NCI-H2227 treated with DMSO at 0.1 percent for 48 hours (cell line): ENCODE results near the gene GOLGA7B.
A peak's percentile ranks its signal among the peaks of the same experiment; 100 is the strongest.

Source experiments
- DNase-seq: peaks from one replicate; lab custom pipeline; 2025; lab: John Stamatoyannopoulos, UW

The GOLGA7B gene

DNA sequence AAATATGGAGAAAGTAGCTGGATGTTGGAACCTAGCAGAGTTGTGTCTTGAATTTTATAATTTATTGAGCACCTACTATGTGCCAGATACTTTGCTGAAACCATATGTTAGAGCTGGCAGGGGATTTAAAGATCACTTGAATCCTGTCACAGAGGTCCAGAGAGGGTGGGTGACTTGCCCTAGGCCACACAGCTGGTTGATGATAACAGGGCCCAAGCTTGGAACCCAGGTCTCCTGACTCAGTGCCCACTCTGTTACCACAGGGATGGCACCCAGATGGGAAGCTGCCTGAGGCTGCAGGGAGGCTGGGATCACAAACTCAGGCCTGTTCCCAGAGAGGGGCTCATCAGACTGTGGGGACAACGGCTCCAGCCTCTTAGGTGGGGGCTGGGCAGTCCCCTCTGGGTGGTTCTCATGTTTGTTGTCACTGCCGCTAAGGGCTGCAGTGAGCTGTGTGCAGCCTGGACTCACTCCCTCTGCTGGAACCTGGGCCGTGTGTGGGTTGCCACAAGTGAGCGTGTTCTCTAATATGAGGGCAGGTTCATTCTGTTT lies 18.6 kb downstream of the GOLGA7B start:
- no peak for DNase-seq

GRCh38 chr10:97869091-97870042 lies 19.7 kb downstream of the GOLGA7B start:
- peak; percentile 21 for DNase-seq

DNA sequence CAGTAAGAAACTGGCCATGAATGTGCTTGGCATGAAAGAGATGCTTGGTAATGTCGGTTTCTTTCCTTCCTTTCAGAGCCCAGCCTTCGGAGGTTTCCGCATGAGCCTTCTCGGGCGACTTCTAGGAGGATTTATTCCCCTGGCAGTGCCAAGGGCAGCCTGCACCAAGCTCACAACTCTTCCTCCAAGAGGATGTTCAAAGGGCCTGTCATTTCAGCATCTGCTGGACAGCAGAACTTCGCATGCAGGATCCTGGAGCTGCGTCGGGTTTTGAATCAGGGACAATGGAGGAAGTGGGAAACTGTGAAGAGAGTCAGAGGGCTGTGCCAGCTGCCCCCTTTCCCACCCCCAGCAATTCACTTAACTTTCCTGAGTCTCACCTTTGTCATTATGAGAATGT lies 21.3 kb downstream of the GOLGA7B start:
- DNase-seq: no peak

- DNase-seq: no peak
Measured at GRCh38 chr10:97873569-97873968, 23.9 kb downstream of the GOLGA7B start.

DNA sequence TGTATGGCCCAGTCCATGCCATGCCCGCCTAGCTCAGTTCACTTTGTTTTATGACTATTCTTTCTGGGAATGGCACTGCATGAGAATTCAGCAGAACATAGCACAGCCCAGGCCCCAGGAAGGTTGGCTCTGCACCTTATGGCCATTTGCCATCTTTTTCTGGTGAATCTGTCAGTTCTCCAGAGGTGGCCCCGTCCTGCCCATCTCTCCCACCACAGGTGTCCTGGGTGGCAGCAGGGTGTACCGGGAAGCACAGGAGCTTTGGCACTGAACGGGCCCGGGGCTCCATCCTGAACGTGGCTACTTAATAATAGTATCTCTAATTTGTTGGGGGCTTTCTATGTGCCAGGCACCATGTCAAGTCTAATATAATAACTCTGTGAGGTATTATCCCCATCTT lies 24.7 kb downstream of the GOLGA7B start:
- no peak for DNase-seq

- no peak for DNase-seq
Measured at GRCh38 chr10:97875391-97875790, 25.7 kb downstream of the GOLGA7B start.

GRCh38 chr10:97876402-97876801 lies 26.8 kb downstream of the GOLGA7B start:
- DNase-seq: no peak

DNA sequence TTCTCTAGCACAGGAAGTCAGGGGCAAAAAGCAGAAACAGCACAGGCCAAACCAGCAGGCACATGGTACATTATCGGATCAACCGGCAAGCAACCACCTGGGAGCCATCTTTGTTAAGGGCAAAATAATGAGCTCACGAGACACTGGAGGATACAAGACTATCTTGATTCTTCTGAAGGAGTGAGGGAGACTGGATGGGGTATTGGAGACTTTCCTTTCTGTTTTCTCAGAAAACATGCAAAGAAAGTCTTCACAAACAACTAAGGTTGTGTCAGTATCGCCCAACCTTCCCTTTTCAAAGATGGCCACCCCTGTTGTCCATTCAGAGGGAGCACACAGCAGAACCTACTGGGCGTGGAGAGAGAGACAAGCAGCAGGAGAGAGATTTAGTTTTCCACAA lies 29.6 kb downstream of the GOLGA7B start:
- no peak for DNase-seq

- DNase-seq: no peak
Measured at GRCh38 chr10:97880109-97880508, 30.5 kb downstream of the GOLGA7B start.

GRCh38 chr10:97882142-97883091 lies 32.8 kb downstream of the GOLGA7B start:
- DNase-seq: no peak

DNA sequence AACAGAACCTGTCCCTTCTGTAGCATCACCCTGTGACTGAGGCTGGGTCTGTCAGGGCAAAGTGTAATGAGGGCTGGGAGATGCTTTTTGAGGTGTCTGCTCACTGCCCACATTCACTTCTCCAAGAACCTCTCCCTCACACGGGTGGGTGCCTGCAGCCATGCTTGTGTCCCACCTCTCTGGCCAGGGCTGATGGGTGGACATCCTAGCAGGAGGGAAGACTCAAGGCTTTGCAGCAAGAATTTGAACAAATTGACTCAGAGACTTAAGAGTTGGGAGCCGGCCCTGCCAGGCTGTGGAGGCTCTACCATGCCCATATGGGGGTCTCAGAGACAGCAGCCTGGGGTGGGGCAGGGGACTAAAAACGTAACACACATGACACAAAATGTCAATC lies 33.4 kb downstream of the GOLGA7B start:
- DNase-seq: no peak

- no peak for DNase-seq
Measured at GRCh38 chr10:97886286-97886685, 36.6 kb downstream of the GOLGA7B start.

DNA sequence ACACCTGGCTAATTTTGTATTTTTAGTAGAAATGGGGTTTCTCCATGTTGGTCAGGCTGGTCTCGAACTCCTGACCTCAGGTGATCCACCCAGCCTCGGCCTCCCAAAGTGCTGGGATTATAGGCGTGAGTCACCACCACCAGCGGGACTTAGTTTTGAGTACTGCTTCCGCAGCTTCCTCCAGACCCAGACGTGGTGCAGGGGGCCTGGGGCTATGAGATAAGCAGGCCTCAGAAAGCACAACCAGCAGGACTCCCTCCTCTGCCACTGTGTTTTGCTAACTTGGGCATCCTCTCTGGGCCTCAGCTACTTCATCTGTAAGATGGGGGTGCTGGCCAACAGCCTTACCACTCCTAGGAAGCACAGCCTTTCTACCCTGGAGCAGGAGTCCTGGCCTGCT lies 37.8 kb downstream of the GOLGA7B start:
- no peak for DNase-seq

DNA sequence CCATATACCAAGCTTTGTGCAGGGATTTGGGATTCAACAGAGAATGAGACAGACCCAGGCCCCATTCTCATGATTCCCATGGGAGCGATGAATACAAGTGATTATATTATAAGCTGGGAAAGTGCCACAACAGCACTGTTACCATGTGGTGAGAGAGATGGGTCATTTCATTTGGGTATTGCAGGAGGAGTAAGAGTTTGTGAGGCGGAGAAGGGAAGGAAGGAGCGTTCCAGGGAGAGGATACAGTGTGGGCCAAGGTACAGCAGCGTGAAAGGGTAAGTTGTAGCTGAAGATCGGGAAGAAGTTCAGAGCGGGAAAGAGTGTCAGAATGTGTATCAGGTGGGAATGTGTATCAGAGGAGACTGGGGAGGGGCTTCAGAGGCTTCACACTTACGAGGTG lies 38.5 kb downstream of the GOLGA7B start:
- no peak for DNase-seq

DNA sequence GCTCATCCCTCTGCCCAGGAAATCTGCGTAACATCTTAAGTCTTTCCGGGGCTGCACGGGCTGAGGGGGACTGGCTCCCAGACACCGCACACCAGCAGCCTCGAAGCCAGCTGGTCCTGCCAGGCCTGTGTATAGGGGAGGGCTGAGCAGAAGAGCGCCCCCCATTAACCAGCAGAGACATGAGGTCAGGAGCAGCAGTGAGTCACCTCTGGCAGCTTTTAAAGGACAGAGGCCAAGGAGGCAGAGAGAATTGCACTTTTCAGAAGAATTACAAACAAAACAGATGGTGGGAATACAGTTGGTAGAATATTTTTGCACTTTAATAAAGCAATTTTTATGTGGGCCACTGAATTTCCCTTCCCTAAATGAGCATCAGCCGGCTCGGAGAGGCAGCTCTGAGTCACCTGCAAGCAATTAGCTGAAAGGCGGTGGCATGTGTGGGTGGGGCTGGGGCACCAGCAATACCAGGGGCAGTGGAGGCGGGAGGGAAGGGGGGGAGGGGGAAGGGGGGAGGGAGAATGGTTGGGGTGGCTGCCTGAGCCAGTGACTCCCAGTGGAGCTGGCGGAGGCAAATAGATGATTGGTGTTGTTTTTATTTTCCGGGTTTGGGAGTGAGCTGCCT lies 39.1 kb downstream of the GOLGA7B start:
- DNase-seq: peak; percentile 50

- peak; percentile 31 for DNase-seq
Measured at GRCh38 chr10:97889461-97890265, 40.0 kb downstream of the GOLGA7B start.

DNA sequence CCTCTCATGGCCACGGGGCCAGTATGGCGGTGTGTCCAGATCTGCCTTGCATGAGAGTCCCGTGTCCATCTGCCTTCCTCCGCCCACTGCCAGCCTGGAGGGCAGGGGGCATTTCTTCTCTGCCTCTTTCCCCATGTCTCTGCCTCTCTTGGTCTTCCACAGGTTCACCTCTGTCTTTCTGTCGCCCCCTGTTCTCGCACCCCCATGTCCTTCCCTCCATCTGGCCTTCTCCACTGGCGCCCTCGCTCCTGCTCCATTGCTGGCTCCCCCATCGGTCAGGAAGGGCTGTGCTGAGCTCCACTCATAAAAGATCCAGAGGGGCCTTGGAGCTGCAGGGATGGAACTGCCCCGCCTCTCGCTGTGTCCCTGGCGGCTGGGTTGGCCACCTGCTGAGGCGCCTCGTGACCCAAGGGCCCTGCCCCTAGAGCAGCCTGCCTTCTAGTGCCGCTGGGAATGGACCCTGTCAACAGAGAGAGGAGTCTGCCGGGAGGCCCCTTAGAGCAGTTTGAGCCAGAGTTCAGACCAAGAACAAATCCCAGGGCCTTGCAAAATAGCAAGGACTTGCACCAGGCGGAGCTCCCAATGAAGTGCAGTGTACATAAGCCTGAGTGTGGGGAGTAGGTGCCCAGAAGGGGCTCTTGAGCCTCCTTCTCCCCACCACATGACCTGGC lies 42.0 kb downstream of the GOLGA7B start:
- peak; percentile 13 for DNase-seq

DNA sequence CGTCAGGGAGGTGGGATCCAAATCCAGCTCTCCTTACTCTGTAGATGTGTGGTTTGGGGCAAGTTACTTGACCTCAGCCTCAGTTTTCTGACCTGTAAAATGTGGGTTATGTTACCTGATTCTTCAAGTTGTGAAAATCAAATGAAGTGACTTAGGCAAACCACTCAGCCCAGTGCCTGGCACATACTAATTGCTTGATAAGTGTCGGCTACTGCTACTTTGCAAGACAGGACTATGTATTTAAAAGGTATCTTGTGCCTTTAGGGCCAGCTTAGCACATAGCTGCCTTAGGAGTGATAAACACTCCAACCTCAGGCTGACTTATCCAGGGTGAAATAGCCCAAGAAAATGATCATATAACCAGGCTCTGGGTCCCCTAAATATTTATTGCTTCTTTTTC lies 42.9 kb downstream of the GOLGA7B start:
- DNase-seq: no peak

DNA sequence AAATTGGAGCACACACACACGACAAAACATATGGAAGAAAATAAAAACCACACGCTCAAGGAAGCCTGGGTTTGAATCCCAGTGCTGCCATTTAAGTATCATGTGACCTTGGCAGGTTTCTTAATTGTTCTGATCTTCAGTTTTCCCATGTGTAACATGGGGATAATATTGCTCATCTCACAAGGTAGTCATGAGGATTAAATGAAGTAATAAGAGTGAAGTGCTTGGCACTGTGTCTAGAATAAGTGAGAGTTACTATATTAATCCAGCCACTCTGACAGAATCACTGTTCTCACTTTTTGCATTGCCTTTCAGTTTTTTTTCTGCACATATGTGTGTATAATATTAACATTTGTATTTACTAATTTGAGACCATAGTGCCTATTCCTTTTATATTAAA lies 43.3 kb downstream of the GOLGA7B start:
- no peak for DNase-seq

DNA sequence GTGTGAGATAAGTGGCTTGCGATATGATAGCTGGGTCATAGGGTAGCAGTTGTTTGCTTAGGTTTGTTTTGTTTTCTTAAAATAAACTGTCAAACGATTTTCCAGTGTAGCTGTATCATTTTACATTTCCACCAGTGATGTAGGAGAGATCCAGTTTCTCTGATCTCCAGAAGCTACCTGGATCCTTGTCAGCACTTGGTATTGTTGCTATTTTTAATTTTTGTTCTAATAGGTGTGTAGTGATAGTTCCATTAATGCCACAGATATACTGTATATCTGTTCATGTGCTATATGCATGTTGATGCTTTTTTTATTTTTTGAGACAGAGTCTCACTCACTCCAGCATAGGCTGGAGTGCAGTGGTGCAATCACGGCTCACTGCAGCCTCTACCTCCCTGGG lies 44.4 kb downstream of the GOLGA7B start:
- DNase-seq: no peak

DNA sequence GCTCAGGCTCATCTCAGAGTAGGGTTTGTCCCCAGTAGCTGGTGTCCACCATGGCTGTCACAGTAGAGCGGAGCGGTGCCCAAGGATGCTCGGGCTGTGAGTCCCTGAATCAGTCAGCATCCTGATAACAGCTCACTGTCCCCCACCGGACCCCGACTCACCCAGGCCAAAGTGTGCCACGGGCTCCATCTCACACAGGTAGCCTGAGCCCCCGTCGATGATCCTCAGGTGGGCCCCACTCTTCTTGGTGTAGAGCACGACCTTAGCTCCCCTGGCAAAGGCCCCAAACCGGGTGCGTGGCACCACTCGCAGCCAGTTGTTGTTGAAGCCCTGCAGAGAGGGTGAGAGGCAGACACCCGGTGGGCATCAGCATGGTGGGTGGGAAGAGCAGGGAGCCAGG lies 45.4 kb downstream of the GOLGA7B start:
- no peak for DNase-seq
